ENCODE data around the gene RECK.
A peak's percentile ranks its signal among the peaks of the same experiment; 100 is the strongest.
"Not testable (repeated sequence)": the region's sequence is repeated elsewhere in the genome, so short reads cannot be mapped to it uniquely, and the experiment has no call there.

RECK gene

GRCh38 chr9:36064448-36065037, 27.8 kb downstream of the RECK start:
- DNase-seq (ENCODE audit: low read depth) = no peak

GRCh38 chr9:36074055-36074454, 37.3 kb downstream of the RECK start:
- no peak for DNase-seq (ENCODE audit: low read depth)

GRCh38 chr9:36074870-36075532, 38.3 kb downstream of the RECK start:
- DNase-seq (ENCODE audit: low read depth) = no peak

- no peak for DNase-seq (ENCODE audit: low read depth)
Observed at GRCh38 chr9:36078051-36078450, 41.3 kb downstream of the RECK start.

- no peak for DNase-seq (ENCODE audit: low read depth)
Observed at GRCh38 chr9:36080519-36080918, 43.8 kb downstream of the RECK start.

- no peak for DNase-seq (ENCODE audit: low read depth)
Observed at GRCh38 chr9:36082931-36083330, 46.2 kb downstream of the RECK start.

- DNase-seq (ENCODE audit: low read depth) = no peak
Observed at GRCh38 chr9:36086442-36086841, 49.7 kb downstream of the RECK start.

GRCh38 chr9:36087054-36087453, 50.3 kb downstream of the RECK start:
- DNase-seq (ENCODE audit: low read depth) = not testable (repeated sequence)

GRCh38 chr9:36088020-36088419, 51.3 kb downstream of the RECK start:
- DNase-seq (ENCODE audit: low read depth) = no peak

- no peak for DNase-seq (ENCODE audit: low read depth)
Observed at GRCh38 chr9:36091026-36091953, 54.6 kb downstream of the RECK start.

GRCh38 chr9:36092014-36092413, 55.3 kb downstream of the RECK start:
- DNase-seq (ENCODE audit: low read depth) = no peak

GRCh38 chr9:36092509-36093215, 55.9 kb downstream of the RECK start:
- no peak for DNase-seq (ENCODE audit: low read depth)

GRCh38 chr9:36093384-36093783, 56.7 kb downstream of the RECK start:
- DNase-seq (ENCODE audit: low read depth) = no peak

- DNase-seq (ENCODE audit: low read depth) = no peak
Observed at GRCh38 chr9:36099718-36100117, 63.0 kb downstream of the RECK start.

- DNase-seq (ENCODE audit: low read depth) = no peak
Observed at GRCh38 chr9:36100532-36100931, 63.8 kb downstream of the RECK start.

GRCh38 chr9:36101916-36102741, 65.4 kb downstream of the RECK start:
- no peak for DNase-seq (ENCODE audit: low read depth)

GRCh38 chr9:36102742-36103495, 66.2 kb downstream of the RECK start:
- DNase-seq (ENCODE audit: low read depth) = peak; percentile 72

- no peak for DNase-seq (ENCODE audit: low read depth)
Observed at GRCh38 chr9:36109071-36109470, 72.4 kb downstream of the RECK start.

- no peak for DNase-seq (ENCODE audit: low read depth)
Observed at GRCh38 chr9:36110434-36110833, 73.7 kb downstream of the RECK start.

- DNase-seq (ENCODE audit: low read depth) = no peak
Observed at GRCh38 chr9:36112516-36112915, 75.8 kb downstream of the RECK start.

GRCh38 chr9:36113999-36114398, 77.3 kb downstream of the RECK start:
- no peak for DNase-seq (ENCODE audit: low read depth)
